Right lobe of liver (tissue), 4 donors: ENCODE results near the gene MIR17HG.

Experiments used
- CTCF ChIP-seq, 4 donors: fragments of 200-600 bp in 3 of 4; fragments of 450-650 bp in 1 of 4; IDR thresholded peaks; one replicate each; pipeline versions ENCODE4 v1.5.1 to v1.8.0; 2016 to 2022; ENCODE audit warnings: antibody characterized with exemption in 4 of 4, mild to moderate bottlenecking in 2 of 4
- POLR2A ChIP-seq: fragments of 450-650 bp; IDR thresholded peaks from one replicate; pipeline ENCODE4 v1.6.1; 2017; ENCODE audit warnings: antibody characterized with exemption, mild to moderate bottlenecking
- donor health status: DM: no; HTN: no; CAD: no.
- donor health status: DM: no; HTN: no; CAD: no.
- donor health status: DM: no; HTN: yes; CAD: no.

- TF ChIP-seq CTCF (IDR thresholded peaks at IDR 0.05): no peak
- TF ChIP-seq POLR2A: no peak
Observed at GRCh38 chr13:91360246-91360751, 12.8 kb downstream of the MIR17HG start.
